GM12878 (cell line): ENCODE data around the gene C20orf173. TPM values are rescaled to one million over a fixed set of nuclear protein-coding genes. Genes with fewer than 3 reads are reported as not detected.

Source experiments
- ATAC-seq: fragments of 200-7000 bp; cut with Tn5 transposase; 3 replicates; pipeline ENCODE4 v1.9.1; 2020; ENCODE audit warnings: mild to moderate bottlenecking, moderate library complexity
- BruUV-seq: library from RNA; stranded (reverse); fragments of 400-500 nt; replicated peaks from 2 replicates; lab custom pipeline; 2021; lab: Mats Ljungman, UMichigan
- CTCF ChIA-PET: fragments of 300-600 bp; sonication (Branson Sonifier 250); formaldehyde crosslinking; extraction: SDS; loops from one replicate; lab custom pipeline; 2021; ENCODE audit warnings: inconsistent platforms; lab: Yijun Ruan, JAX
- POLR2A ChIA-PET: fragments of 350-600 bp; formaldehyde crosslinking; extraction: SDS; loops from one replicate; lab custom pipeline; 2021; ENCODE audit warnings: inconsistent platforms; lab: Charles Lee
- RAD21 ChIA-PET: fragments of 300-600 bp; sonication (Branson Sonifier 250); formaldehyde crosslinking; loops from one replicate; lab custom pipeline; 2023; ENCODE audit warnings: antibody characterized with exemption; ENCODE audit not compliant: unreplicated experiment; lab: Charles Lee
- SMC1A ChIA-PET: fragments of 300-600 bp; sonication (Branson Sonifier 250); formaldehyde crosslinking; loops from one replicate; lab custom pipeline; 2023; ENCODE audit not compliant: unreplicated experiment, uncharacterized antibody; lab: Charles Lee
- DNase-seq: peaks from one replicate; pipeline ENCODE4 v3.0.0-alpha.2; 2011; ENCODE audit warnings: low read depth, low spot score
- FAIRE-seq: peaks from 3 replicates; lab custom pipeline; 2011; peaks lifted over from hg19 to GRCh38; lab: Jason Lieb, UNC
- H2AFZ ChIP-seq: 2 replicates; pipeline ENCODE4 v1.6.0; 2011; ENCODE audit warnings: low read depth, low read length, control low read depth; ENCODE audit not compliant: control insufficient read depth
- H3K27ac ChIP-seq: 2 replicates; pipeline ENCODE4 v1.5.1; 2011; ENCODE audit warnings: control low read depth; ENCODE audit not compliant: control insufficient read depth, insufficient read depth
- H3K27me3 ChIP-seq, 2 experiments: replicated peaks in 1 of 2; 2 replicates each; pipeline versions ENCODE4 v1.6.0 to v1.6.1; 2011; ENCODE audit warnings: low read length in 1 of 2; ENCODE audit not compliant: control insufficient read depth in 2 of 2, insufficient read depth in 2 of 2
- H3K36me3 ChIP-seq, 2 experiments: 2 replicates each; pipeline ENCODE4 v1.5.1; 2011; ENCODE audit warnings: low read length in 1 of 2; ENCODE audit not compliant: control insufficient read depth in 2 of 2, insufficient read depth in 2 of 2
- H3K4me1 ChIP-seq: 2 replicates; pipeline ENCODE4 v1.6.1; 2011; ENCODE audit warnings: mild to moderate bottlenecking, low read length, moderate library complexity, mixed read lengths; ENCODE audit not compliant: control insufficient read depth, insufficient read depth
- H3K4me2 ChIP-seq: 2 replicates; pipeline ENCODE4 v1.6.0; 2011; ENCODE audit warnings: control low read depth; ENCODE audit not compliant: control insufficient read depth, insufficient read depth
- H3K4me3 ChIP-seq: fragments of 200-600 bp; sonication (generic); 2 replicates; pipeline ENCODE4 v1.5.1; 2016
- H3K79me2 ChIP-seq: 2 replicates; pipeline ENCODE4 v1.6.0; 2011; ENCODE audit warnings: low read length; ENCODE audit not compliant: control insufficient read depth, insufficient read depth
- H3K9ac ChIP-seq: 2 replicates; pipeline ENCODE4 v1.8.0; 2011; ENCODE audit warnings: low read length, control low read depth, mixed read lengths; ENCODE audit not compliant: control insufficient read depth, insufficient read depth
- H3K9me3 ChIP-seq: replicated peaks from 3 replicates; pipeline ENCODE4 v1.5.1; 2011; ENCODE audit warnings: mild to moderate bottlenecking, low read length; ENCODE audit not compliant: control insufficient read depth, insufficient read depth
- H4K20me1 ChIP-seq: 2 replicates; pipeline ENCODE4 v1.6.0; 2011; ENCODE audit not compliant: control insufficient read depth, insufficient read depth
- CEBPB ChIP-seq, 2 experiments: fragments of 150-350 bp in 1 of 2; IDR thresholded peaks; 2 replicates each; pipeline ENCODE4 v1.6.1; 2012 to 2014; ENCODE audit warnings: low read depth in 2 of 2, low read length in 2 of 2, borderline replicate concordance in 1 of 2, inconsistent platforms in 1 of 2
- CHD1 ChIP-seq: IDR thresholded peaks from 2 replicates; pipeline ENCODE4 v1.6.1; 2012; ENCODE audit warnings: low read depth, low read length, improper control_type of control experiment
- FOS ChIP-seq: IDR thresholded peaks from 3 replicates; pipeline ENCODE4 v1.6.1; 2011; ENCODE audit warnings: borderline replicate concordance; ENCODE audit not compliant: insufficient read length; ENCODE audit errors: extremely low read depth
- FOXK2 ChIP-seq: fragments of 450-650 bp; IDR thresholded peaks from 2 replicates; pipeline ENCODE4 v1.6.1; 2017; ENCODE audit warnings: mild to moderate bottlenecking, moderate library complexity
- JUNB ChIP-seq: IDR thresholded peaks from 2 replicates; pipeline ENCODE4 v1.6.1; 2016; ENCODE audit warnings: antibody characterized with exemption, mild to moderate bottlenecking
- KLF5 ChIP-seq: fragments of 450-650 bp; IDR thresholded peaks from 2 replicates; pipeline ENCODE4 v1.6.1; 2014; ENCODE audit warnings: mild to moderate bottlenecking; ENCODE audit not compliant: partially characterized antibody
- MEF2A ChIP-seq: IDR thresholded peaks from 2 replicates; pipeline ENCODE4 v1.6.1; 2011; ENCODE audit warnings: low read depth, mild to moderate bottlenecking, low read length, moderate library complexity; ENCODE audit not compliant: insufficient read depth
- MXI1 ChIP-seq: fragments of 150-350 bp; IDR thresholded peaks from 2 replicates; pipeline ENCODE4 v1.6.1; 2011; ENCODE audit warnings: low read depth, mild to moderate bottlenecking, inconsistent platforms, low read length, improper control_type of control experiment
- NFYB ChIP-seq: IDR thresholded peaks from 2 replicates; pipeline ENCODE4 v1.6.1; 2011; ENCODE audit warnings: low read depth, mild to moderate bottlenecking, low read length, improper control_type of control experiment, moderate library complexity; ENCODE audit not compliant: insufficient read depth
- NR2C1 ChIP-seq: fragments of 450-650 bp; IDR thresholded peaks from 2 replicates; pipeline ENCODE4 v1.6.1; 2017; ENCODE audit warnings: antibody characterized with exemption, mild to moderate bottlenecking, moderate library complexity
- PKNOX1 ChIP-seq: fragments of 450-650 bp; IDR thresholded peaks from 2 replicates; pipeline ENCODE4 v1.6.1; 2016; ENCODE audit warnings: mild to moderate bottlenecking
- POLR2A ChIP-seq: IDR thresholded peaks from 2 replicates; pipeline ENCODE4 v1.6.1; 2011; ENCODE audit warnings: low read depth, mild to moderate bottlenecking, low read length
- POLR2AphosphoS5 ChIP-seq: IDR thresholded peaks from 2 replicates; pipeline ENCODE4 v1.6.1; 2011; ENCODE audit warnings: mild to moderate bottlenecking, low read length, inconsistent platforms
- RAD21 ChIP-seq: IDR thresholded peaks from 2 replicates; pipeline ENCODE4 v1.6.1; 2011; ENCODE audit warnings: mild to moderate bottlenecking, low read depth, low read length, moderate library complexity; ENCODE audit not compliant: insufficient read depth
- YY1 ChIP-seq: IDR thresholded peaks from 2 replicates; pipeline ENCODE4 v1.6.1; 2011; ENCODE audit warnings: low read depth, mild to moderate bottlenecking, low read length
- ZNF592 ChIP-seq: fragments of 450-650 bp; IDR thresholded peaks from 2 replicates; pipeline ENCODE4 v1.6.1; 2017; ENCODE audit warnings: mild to moderate bottlenecking, moderate library complexity
- WGBS: methylation state at CpG from one replicate; pipeline ENCODE4 v1.1.6; 2016; ENCODE audit warnings: low lambda C conversion rate; ENCODE audit not compliant: insufficient replicate concordance, insufficient coverage; ENCODE audit errors: missing lambda C conversion rate; 5-methylcytosine and 5-hydroxymethylcytosine counted together
- in situ Hi-C: fragments of 300-500 bp; cut with MboI; formaldehyde crosslinking; loops from 9 replicates; pipeline ENCODE4 v1.14.3; 2018; ENCODE audit warnings: mixed read lengths
- intact Hi-C: fragments of 100-400 bp; cut with micrococcal nuclease; formaldehyde crosslinking; loops from one replicate; pipeline ENCODE4 v1.14.2; 2022; ENCODE audit not compliant: unreplicated experiment
- polyA plus RNA-seq, 11 experiments: library from polyadenylated mRNA; depleted of rRNA in 4 of 11; unstranded in 6 of 11; stranded (reverse) in 5 of 11; fragments of >200 nt; fragmentation: Nextera tagmentation in 4 of 11; fragmentation: Illumina TruSeq in 1 of 11; extraction: Ambion mirVana in 4 of 11; extraction: Trizol in 1 of 11; gene quantifications; 1 replicate in 1 of 11; 2 replicates in 10 of 11; pipeline versions ENCODE4 v1.2.1 to v1.2.3, GENCODE V29; 2011 to 2016; ENCODE audit warnings: inconsistent platforms in 2 of 11, missing spikeins in 2 of 11, low read depth in 1 of 11
- total RNA-seq, 4 experiments: library from RNA; depleted of rRNA in 3 of 4; stranded (reverse); fragments of >200 nt in 3 of 4; fragmentation: Illumina TruSeq in 1 of 4; extraction: Trizol in 1 of 4; gene quantifications; 2 replicates each; pipeline versions ENCODE4 v1.2.1 to v1.2.3, GENCODE V29; 2013 to 2021
- TF ChIP-seq, protein P1 (sequence below): IDR thresholded peaks from 2 replicates; pipeline ENCODE4 v1.6.1; 2011; ENCODE audit warnings: borderline replicate concordance, low read depth, mild to moderate bottlenecking, moderate library complexity, low read length; ENCODE audit not compliant: insufficient read depth, poor library complexity, severe bottlenecking

The C20orf173 gene
- total and polyA plus RNA-seq, 10 of the 15 experiments (the other 5 are each of a cell fraction or from before 2014, with no cell fraction given), result not detected

DNA sequence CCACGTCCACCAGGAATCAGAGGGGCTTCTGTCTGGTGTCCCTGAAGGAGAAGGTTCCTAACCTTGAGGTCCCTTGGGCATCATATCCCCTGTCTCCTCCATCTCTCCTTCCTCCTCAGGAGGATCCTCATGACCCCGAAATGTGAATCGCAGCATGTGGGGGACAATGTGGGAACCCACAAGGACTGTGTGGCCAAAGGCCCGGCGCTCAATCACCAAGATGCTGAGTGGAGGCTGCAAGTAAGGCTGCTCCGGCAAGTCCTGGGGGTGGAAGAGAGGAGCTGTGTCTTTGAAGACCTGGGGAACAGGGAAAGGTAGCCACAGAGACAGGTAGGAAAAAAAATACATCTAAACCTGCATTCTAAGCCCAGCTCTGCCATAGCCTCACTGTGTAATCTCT, 49.7 kb upstream of the C20orf173 start:
- WGBS, result 55% methylated on average over 6 of the region's 6 CpGs
- Histone ChIP-seq H3K9ac (no peak overlapping the region), H4K20me1 (no peaks in the 10 kb centered on the region), H3K4me1 (no peaks in the 10 kb centered on the region), H3K27ac (no peak overlapping the region), H3K36me3 (no peaks in the 10 kb centered on the region), H2AFZ (no peak overlapping the region), H3K79me2 (no peaks in the 10 kb centered on the region), H3K4me2 (no peak overlapping the region), H3K9me3 (no peaks in the 10 kb centered on the region), H3K4me3 (no peak overlapping the region), H3K27me3 (no peaks in the 10 kb centered on the region)
- RAD21 ChIA-PET, result interaction anchor here (0.6 kb wide), 1 partner anchor 75 kb away, joined by 3 read pairs; no protein-coding TSS in a partner anchor
- in situ Hi-C loops, result no loop called here
- intact Hi-C loops, result no loop called here
- no peak for ATAC-seq
- POLR2A ChIA-PET, result no interaction called here
- CTCF ChIA-PET, result no interaction called here
- SMC1A ChIA-PET, result no interaction called here
- no TSS peak for BruUV-seq
- no peak for FAIRE-seq
- TF ChIP-seq JUNB, result no peak
- TF ChIP-seq POLR2A, result no peak
- no peak for TF ChIP-seq NR2C1
- no peak for TF ChIP-seq RAD21
- TF ChIP-seq MEF2A, result no peak
- TF ChIP-seq KLF5, result no peak
- TF ChIP-seq, protein P1, sequence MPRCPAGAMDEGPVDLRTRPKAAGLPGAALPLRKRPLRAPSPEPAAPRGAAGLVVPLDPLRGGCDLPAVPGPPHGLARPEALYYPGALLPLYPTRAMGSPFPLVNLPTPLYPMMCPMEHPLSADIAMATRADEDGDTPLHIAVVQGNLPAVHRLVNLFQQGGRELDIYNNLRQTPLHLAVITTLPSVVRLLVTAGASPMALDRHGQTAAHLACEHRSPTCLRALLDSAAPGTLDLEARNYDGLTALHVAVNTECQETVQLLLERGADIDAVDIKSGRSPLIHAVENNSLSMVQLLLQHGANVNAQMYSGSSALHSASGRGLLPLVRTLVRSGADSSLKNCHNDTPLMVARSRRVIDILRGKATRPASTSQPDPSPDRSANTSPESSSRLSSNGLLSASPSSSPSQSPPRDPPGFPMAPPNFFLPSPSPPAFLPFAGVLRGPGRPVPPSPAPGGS, result no peak
- TF ChIP-seq ZNF592, result no peak
- TF ChIP-seq CEBPB (IDR thresholded peaks at IDR 0.05; ENCODE audit: borderline replicate concordance in 1 of 2, low read depth in 2 of 2, low read length in 2 of 2), result no peak
- no peak for TF ChIP-seq FOS
- no peak for TF ChIP-seq MXI1
- TF ChIP-seq POLR2AphosphoS5, result no peak
- no peak for TF ChIP-seq PKNOX1
- no peak for TF ChIP-seq YY1
- TF ChIP-seq NFYB, result no peak
- TF ChIP-seq FOXK2, result no peak
- no peak for TF ChIP-seq CHD1
- TF ChIP-seq, all 136 proteins: peak for 0
- DNase-seq, result no peak
